Gastrocnemius medialis (tissue), 4 donors: ENCODE data around the gene SYNM. TPM values are rescaled to one million over a fixed set of nuclear protein-coding genes. Genes with fewer than 3 reads are reported as not detected.

Source experiments
- ATAC-seq, 2 donors: fragments of 150-250 bp; one replicate each; pipeline ENCODE4 v1.9.1; 2016
- DNase-seq, 2 donors: peaks; one replicate each; pipeline ENCODE4 v3.0.0-alpha.2; 2019
- H3K27ac ChIP-seq, 4 donors: fragments of 200-600 bp; sonication (generic); 1 replicate in 1 of 4; 2 replicates in 3 of 4; pipeline ENCODE4 v1.5.1; 2016 to 2018; ENCODE audit warnings: mild to moderate bottlenecking in 2 of 4, moderate library complexity in 1 of 4
- H3K27me3 ChIP-seq, 3 donors: fragments of 200-600 bp; sonication (generic) in 2 of 3; 1 replicate in 1 of 3; 2 replicates in 2 of 3; pipeline versions ENCODE4 v1.5.1 to v1.6.0; 2016 to 2019; ENCODE audit warnings: mild to moderate bottlenecking in 1 of 3, moderate library complexity in 1 of 3
- H3K36me3 ChIP-seq, 2 donors: fragments of 200-600 bp; sonication (generic) in 1 of 2; one replicate each; pipeline ENCODE4 v1.5.1; 2017 to 2018
- H3K4me1 ChIP-seq, 2 donors: fragments of 200-600 bp; sonication (generic) in 1 of 2; one replicate each; pipeline ENCODE4 v1.5.1; 2016 to 2017; ENCODE audit warnings: mild to moderate bottlenecking in 2 of 2
- H3K4me3 ChIP-seq, 4 donors: fragments of 200-600 bp; sonication (generic) in 3 of 4; 1 replicate in 1 of 4; 2 replicates in 3 of 4; pipeline ENCODE4 v1.5.1; 2016 to 2019; ENCODE audit warnings: mild to moderate bottlenecking in 2 of 4
- H3K9me3 ChIP-seq, 3 donors: fragments of 200-600 bp; sonication (generic) in 2 of 3; 1 replicate in 1 of 3; 2 replicates in 2 of 3; pipeline ENCODE4 v1.5.1; 2016 to 2019
- CTCF ChIP-seq, 5 experiments: fragments of 450-650 bp in 3 of 5; fragments of 200-600 bp in 2 of 5; sonication (generic) in 2 of 5; IDR thresholded peaks in 4 of 5; conservative IDR thresholded peaks in 1 of 5; 1 replicate in 4 of 5; 2 replicates in 1 of 5; pipeline ENCODE4 v1.5.1; 2016 to 2019; ENCODE audit warnings: antibody characterized with exemption in 5 of 5, mild to moderate bottlenecking in 3 of 5, moderate library complexity in 3 of 5
- POLR2A ChIP-seq, 2 donors: fragments of 450-650 bp; IDR thresholded peaks; one replicate each; pipeline ENCODE4 v1.6.1; 2017; ENCODE audit warnings: antibody characterized with exemption in 2 of 2, mild to moderate bottlenecking in 2 of 2, moderate library complexity in 2 of 2
- in situ Hi-C, 4 donors: fragments of 200-750 bp; cut with MboI; loops; one replicate each; pipeline versions ENCODE4 v1.15.0 to v1.8.0; 2017; ENCODE audit warnings: low sequenced_read_pairs in 4 of 4
- intact Hi-C: fragments of 100-400 bp; cut with DNase I; formaldehyde crosslinking; loops from one replicate; pipeline ENCODE4 v1.15.1; 2023; ENCODE audit warnings: low total_unique reads
- total RNA-seq, 4 donors: library from RNA; depleted of rRNA; stranded (reverse); fragments of >200 nt; gene quantifications; one replicate each; pipeline versions ENCODE4 v1.1.0 to v1.2.3, GENCODE V29; 2016

Gene SYNM
- total RNA-seq, 4 donors from 2014 or later = 200 to 308 (median 266) TPM

- H3K27ac ChIP-seq = peak overlapping the region; percentile 85 to 97 (median 90)
- intact Hi-C loops = loop anchor here (2.0 kb wide), 1 partner anchor 37 kb away; no protein-coding TSS in a partner anchor
- TF ChIP-seq CTCF (IDR thresholded peaks at IDR 0.05 in 4 of 5, conservative IDR thresholded peaks at IDR 0.05 in 1 of 5) = no peak
- no peak for TF ChIP-seq POLR2A (IDR thresholded peaks at IDR 0.05)
Measured at GRCh38 chr15:99143655-99144610, 39.1 kb downstream of the SYNM start.

DNA sequence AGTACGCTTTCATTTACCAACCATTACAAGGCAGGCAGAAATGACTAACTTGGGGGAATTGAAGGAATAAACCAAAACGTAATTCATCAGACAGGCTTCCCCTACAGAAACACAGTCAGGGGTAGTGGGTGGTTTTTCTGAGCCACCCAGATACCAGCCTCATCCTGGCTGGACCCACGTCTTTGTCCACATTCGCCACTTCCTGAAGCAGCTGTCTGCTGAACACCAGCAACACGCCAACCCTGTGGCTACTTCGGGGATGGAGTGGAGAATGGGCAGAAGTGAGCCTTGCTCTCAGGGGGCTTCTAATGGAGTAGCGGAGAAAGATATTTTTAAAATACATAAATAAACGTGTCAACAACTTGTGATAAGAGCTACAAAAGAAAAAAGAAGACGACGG lies 40.1 kb downstream of the SYNM start:
- Histone ChIP-seq H3K36me3 (no peaks in the 10 kb centered on the region), H3K27me3 (no peaks in the 10 kb centered on the region), H3K4me1 (peaks cover 38 to 52% of the 10 kb centered on the region in 2 donors), H3K27ac (peak overlapping the region; percentile 85 to 97 (median 90)), H3K9me3 (no peaks in the 10 kb centered on the region), H3K4me3 (no peak overlapping the region)
- no peak for TF ChIP-seq POLR2A (IDR thresholded peaks at IDR 0.05)
- in situ Hi-C loops = no loop called here
- ATAC-seq (no peak), DNase-seq (no peak)
- intact Hi-C loops = no loop called here

More at GRCh38 chr15:99143655-99144610, 39.1 kb downstream of the SYNM start:
- no peaks in the 10 kb centered on the region for H3K36me3 ChIP-seq
- H3K4me1 ChIP-seq = peaks cover 42 to 48% of the 10 kb centered on the region in 2 donors
- in situ Hi-C loops = no loop called here
- DNase-seq (peak; percentile 85 to 95), ATAC-seq (peak; percentile 98)
- H3K27me3 ChIP-seq = no peaks in the 10 kb centered on the region
- H3K4me3 ChIP-seq = no peak overlapping the region
- no peaks in the 10 kb centered on the region for H3K9me3 ChIP-seq

DNA sequence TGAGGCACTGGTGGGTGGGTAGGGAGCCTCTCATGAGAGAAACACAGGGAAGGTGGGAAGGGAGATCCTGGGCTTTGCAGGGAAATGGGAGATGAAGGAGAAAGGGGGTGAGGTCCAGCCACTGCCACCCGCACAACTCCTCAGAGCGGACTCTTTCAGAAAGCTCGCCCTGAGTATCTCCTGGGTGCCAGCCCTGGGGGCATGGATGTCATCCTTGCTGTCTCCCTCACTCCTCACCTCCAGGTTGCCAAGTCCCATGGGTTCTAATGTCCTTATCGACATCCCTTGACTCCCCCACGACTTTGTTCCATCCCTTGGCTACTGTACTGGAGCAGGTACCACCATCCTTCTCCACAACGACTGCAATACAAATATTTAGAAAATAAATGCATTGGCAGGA lies 40.9 kb downstream of the SYNM start:
- no peak for ATAC-seq
- DNase-seq = no peak
- H3K4me1 ChIP-seq = peaks cover 38 to 52% of the 10 kb centered on the region in 2 donors
- peak overlapping the region; percentile 35 to 97 (median 89) for H3K27ac ChIP-seq
- intact Hi-C loops (no loop called here), in situ Hi-C loops (no loop called here)
- no peaks in the 10 kb centered on the region for H3K9me3 ChIP-seq
- H3K36me3 ChIP-seq = no peaks in the 10 kb centered on the region
- no peak for TF ChIP-seq POLR2A (IDR thresholded peaks at IDR 0.05)
- TF ChIP-seq CTCF (IDR thresholded peaks at IDR 0.05 in 4 of 5, conservative IDR thresholded peaks at IDR 0.05 in 1 of 5) = no peak
- H3K27me3 ChIP-seq = no peaks in the 10 kb centered on the region
- H3K4me3 ChIP-seq = no peak overlapping the region

GRCh38 chr15:99146661-99147060 lies 41.8 kb downstream of the SYNM start:
- Histone ChIP-seq H3K36me3 (no peaks in the 10 kb centered on the region), H3K9me3 (no peaks in the 10 kb centered on the region), H3K27me3 (no peaks in the 10 kb centered on the region), H3K4me3 (no peak overlapping the region), H3K27ac (peak overlapping the region in 2 of 4 donors; percentile 35 to 93), H3K4me1 (peaks cover 38 to 47% of the 10 kb centered on the region in 2 donors)
- in situ Hi-C loops = no loop called here
- no peak for TF ChIP-seq POLR2A (IDR thresholded peaks at IDR 0.05)
- no peak for ATAC-seq
- DNase-seq = no peak
- intact Hi-C loops = no loop called here

GRCh38 chr15:99148851-99149276 lies 44.0 kb downstream of the SYNM start:
- in situ Hi-C loops (no loop called here), intact Hi-C loops (no loop called here)
- Histone ChIP-seq H3K27me3 (no peaks in the 10 kb centered on the region), H3K4me1 (peaks cover 23 to 25% of the 10 kb centered on the region in 2 donors), H3K27ac (peak overlapping the region; percentile 49 to 58 (median 56)), H3K4me3 (no peak overlapping the region), H3K36me3 (no peaks in the 10 kb centered on the region), H3K9me3 (no peaks in the 10 kb centered on the region)
- ATAC-seq = peak; percentile 47 to 78
- TF ChIP-seq CTCF (IDR thresholded peaks at IDR 0.05 in 4 of 5, conservative IDR thresholded peaks at IDR 0.05 in 1 of 5) (no peak), POLR2A (IDR thresholded peaks at IDR 0.05) (no peak)
- no peak for DNase-seq
